HFFc6 (cell line): ENCODE data around the gene ST7. TPM values are rescaled to one million over a fixed set of nuclear protein-coding genes. Genes with fewer than 3 reads are reported as not detected.

Experiments used
- DNase-seq: peaks from one replicate; pipeline ENCODE4 v3.0.0-alpha.2; 2018
- H3K27ac Mint-ChIP-seq: 2 replicates; pipeline ENCODE4 v1.8.0; 2020; ENCODE audit warnings: mild to moderate bottlenecking, mixed read lengths
- H3K27me3 Mint-ChIP-seq: 2 replicates; pipeline ENCODE4 v1.8.0; 2021; ENCODE audit warnings: mild to moderate bottlenecking, moderate library complexity, mixed read lengths; ENCODE audit not compliant: insufficient read depth
- H3K36me3 Mint-ChIP-seq: 2 replicates; pipeline ENCODE4 v1.8.0; 2021; ENCODE audit warnings: low read depth, mixed read lengths
- H3K4me1 Mint-ChIP-seq: 2 replicates; pipeline ENCODE4 v1.8.0; 2020; ENCODE audit warnings: low read depth, mixed read lengths
- H3K4me3 Mint-ChIP-seq: 2 replicates; pipeline ENCODE4 v1.8.0; 2020; ENCODE audit warnings: mild to moderate bottlenecking, moderate library complexity, mixed read lengths
- H3K9me3 Mint-ChIP-seq: 2 replicates; pipeline ENCODE4 v1.8.0; 2020; ENCODE audit warnings: mild to moderate bottlenecking, mixed read lengths
- CTCF ChIP-seq: fragments of 200-600 bp; sonication (generic); IDR thresholded peaks from 2 replicates; pipeline ENCODE4 v1.5.0; 2021; ENCODE audit warnings: antibody characterized with exemption, mild to moderate bottlenecking
- total RNA-seq, 6 experiments: library from RNA; stranded (reverse); fragmentation: NEBNext Ultra II Directional; extraction: Animal tissue kit (Norgen Biotek cat#: 25700); gene quantifications; 2 replicates in 1 of 6; 3 replicates in 5 of 6; pipeline ENCODE4 v1.2.3, GENCODE V29; 2021

Gene ST7
- total RNA-seq, 6 experiments from 2014 or later: 13.5 to 18.8 (median 16.8) TPM

- no peak overlapping the region for H3K27ac Mint-ChIP-seq
- H3K27me3 Mint-ChIP-seq: no peaks in the 10 kb centered on the region; the same call in 1 of the 2 replicates
- DNase-seq: no peak
- H3K4me3 Mint-ChIP-seq: no peak overlapping the region
- TF ChIP-seq CTCF: peak; percentile 81
- peaks cover 10% of the 10 kb centered on the region for H3K36me3 Mint-ChIP-seq
- peaks cover 56% of the 10 kb centered on the region for H3K4me1 Mint-ChIP-seq
- no peaks in the 10 kb centered on the region for H3K9me3 Mint-ChIP-seq
These were observed 35.2 kb downstream of the ST7 start for GRCh38 chr7:116988363-116988989.

GRCh38 chr7:116990056-116990455 lies 36.8 kb downstream of the ST7 start:
- no peaks in the 10 kb centered on the region for H3K9me3 Mint-ChIP-seq
- no peak for TF ChIP-seq CTCF
- H3K36me3 Mint-ChIP-seq: peaks cover 10% of the 10 kb centered on the region
- DNase-seq: no peak
- peak overlapping the region; percentile 1; the same call in 1 of the 2 replicates for H3K27ac Mint-ChIP-seq
- H3K4me3 Mint-ChIP-seq: no peak overlapping the region
- peaks cover 50% of the 10 kb centered on the region for H3K4me1 Mint-ChIP-seq
- H3K27me3 Mint-ChIP-seq: no peaks in the 10 kb centered on the region; the same call in 1 of the 2 replicates

DNA sequence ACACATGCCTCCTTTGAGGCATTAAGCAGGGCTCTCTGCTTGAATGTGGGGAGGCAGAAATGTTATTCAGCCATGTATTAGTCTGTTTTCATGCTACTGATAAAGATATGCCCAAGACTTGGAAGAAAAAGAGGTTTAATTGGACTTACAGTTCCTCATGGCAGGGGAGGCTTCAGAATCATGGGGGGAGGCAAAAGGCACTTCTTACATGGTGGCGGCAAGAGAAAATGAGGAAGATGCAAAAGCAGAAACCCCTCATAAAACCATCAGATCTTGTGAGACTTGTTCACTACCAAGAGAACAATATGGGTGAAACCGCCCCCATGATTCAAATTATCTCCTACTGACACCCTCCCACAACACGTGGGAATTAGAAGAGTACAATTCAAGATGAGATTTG lies 37.9 kb downstream of the ST7 start:
- peaks cover 11% of the 10 kb centered on the region for H3K36me3 Mint-ChIP-seq

GRCh38 chr7:116994611-116995010 lies 41.3 kb downstream of the ST7 start:
- H3K4me1 Mint-ChIP-seq: peaks cover 27% of the 10 kb centered on the region
- H3K36me3 Mint-ChIP-seq: peaks cover 20% of the 10 kb centered on the region
- H3K9me3 Mint-ChIP-seq: peaks cover 7% of the 10 kb centered on the region
- no peak for DNase-seq
- no peaks in the 10 kb centered on the region for H3K27me3 Mint-ChIP-seq
- TF ChIP-seq CTCF: no peak
- H3K27ac Mint-ChIP-seq: no peak overlapping the region
- no peak overlapping the region for H3K4me3 Mint-ChIP-seq

More for the DNA sequence above, 37.9 kb downstream of the ST7 start:
- Mint-ChIP-seq H3K27me3 (no peaks in the 10 kb centered on the region; the same call in 1 of the 2 replicates), H3K4me3 (no peak overlapping the region), H3K4me1 (peaks cover 38% of the 10 kb centered on the region), H3K9me3 (no peaks in the 10 kb centered on the region), H3K27ac (no peak overlapping the region)
- no peak for TF ChIP-seq CTCF
- no peak for DNase-seq

DNA sequence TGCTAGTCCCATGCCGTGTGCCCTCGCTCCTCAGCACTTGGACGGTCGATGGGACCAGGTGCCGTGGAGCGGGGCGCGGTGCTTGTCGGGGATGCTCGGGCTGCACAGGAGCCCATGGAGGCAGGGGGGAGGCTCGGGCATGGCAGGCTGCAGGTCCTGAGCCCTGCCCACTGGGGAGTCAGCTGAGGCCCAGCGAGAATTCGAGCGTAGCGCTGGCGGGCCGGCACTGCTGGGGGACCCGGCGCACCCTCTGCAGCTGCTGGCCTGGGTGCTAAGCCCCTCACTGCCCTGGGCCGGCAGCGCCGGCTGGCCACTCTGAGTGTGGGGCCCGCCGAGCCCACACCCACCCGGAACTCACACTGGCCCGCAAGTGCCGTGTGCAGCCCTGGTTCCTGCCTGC lies 44.7 kb downstream of the ST7 start:
- Mint-ChIP-seq H3K4me1 (peaks cover 27% of the 10 kb centered on the region), H3K36me3 (peaks cover 12% of the 10 kb centered on the region), H3K27me3 (no peaks in the 10 kb centered on the region), H3K27ac (no peak overlapping the region), H3K9me3 (peaks cover 7% of the 10 kb centered on the region), H3K4me3 (no peak overlapping the region)
- DNase-seq: no peak
- no peak for TF ChIP-seq CTCF
